Hypothalamus (tissue), 51 donors: Measurements from ENCODE around the gene PLA2G4E.

Experiments
- DNase-seq, 51 donors: peaks; one replicate each; lab custom pipeline; 2025; lab: John Stamatoyannopoulos, UW

Gene PLA2G4E

GRCh38 chr15:42031198-42031915 is 10.5 kb upstream of the PLA2G4E start:
- DNase-seq, result no peak

GRCh38 chr15:42027521-42027920 is 6.7 kb upstream of the PLA2G4E start:
- DNase-seq, result no peak

GRCh38 chr15:42024303-42024702 is 3.5 kb upstream of the PLA2G4E start:
- no peak for DNase-seq

GRCh38 chr15:42021593-42021992 is 751 bp upstream of the PLA2G4E start:
- DNase-seq, result no peak

GRCh38 chr15:42018306-42019224 is 2.3 kb downstream of the PLA2G4E start:
- no peak for DNase-seq

GRCh38 chr15:42016971-42017370 is 3.9 kb downstream of the PLA2G4E start:
- no peak for DNase-seq

GRCh38 chr15:42014406-42014805 is 6.4 kb downstream of the PLA2G4E start:
- no peak for DNase-seq

- DNase-seq, result no peak
These were observed 7.8 kb downstream of the PLA2G4E start for GRCh38 chr15:42012928-42013482.

- no peak for DNase-seq
These were observed 8.6 kb downstream of the PLA2G4E start for GRCh38 chr15:42012241-42012640.

- no peak for DNase-seq
These were observed 9.8 kb downstream of the PLA2G4E start for GRCh38 chr15:42011074-42011473.

- no peak for DNase-seq
These were observed 10.4 kb downstream of the PLA2G4E start for GRCh38 chr15:42010434-42010833.

- DNase-seq, result no peak
These were observed 11.4 kb downstream of the PLA2G4E start for GRCh38 chr15:42009474-42009873.

GRCh38 chr15:42009022-42009421 is 11.8 kb downstream of the PLA2G4E start:
- no peak for DNase-seq

- no peak for DNase-seq
These were observed 13.5 kb downstream of the PLA2G4E start for GRCh38 chr15:42007386-42007785.

GRCh38 chr15:42002333-42002732 is 18.5 kb downstream of the PLA2G4E start:
- no peak for DNase-seq

GRCh38 chr15:42001236-42001635 is 19.6 kb downstream of the PLA2G4E start:
- no peak for DNase-seq

- no peak for DNase-seq
These were observed 21.3 kb downstream of the PLA2G4E start for GRCh38 chr15:41999290-42000285.

GRCh38 chr15:41997845-41998244 is 23.0 kb downstream of the PLA2G4E start:
- no peak for DNase-seq

GRCh38 chr15:41996921-41997592 is 23.8 kb downstream of the PLA2G4E start:
- DNase-seq, result no peak

- no peak for DNase-seq
These were observed 24.5 kb downstream of the PLA2G4E start for GRCh38 chr15:41996376-41996775.
